ENCODE data around the gene ZNF576.
"Not testable (repeated sequence)": the region's sequence is repeated elsewhere in the genome, so short reads cannot be mapped to it uniquely, and the experiment has no call there.

Gene ZNF576

DNA sequence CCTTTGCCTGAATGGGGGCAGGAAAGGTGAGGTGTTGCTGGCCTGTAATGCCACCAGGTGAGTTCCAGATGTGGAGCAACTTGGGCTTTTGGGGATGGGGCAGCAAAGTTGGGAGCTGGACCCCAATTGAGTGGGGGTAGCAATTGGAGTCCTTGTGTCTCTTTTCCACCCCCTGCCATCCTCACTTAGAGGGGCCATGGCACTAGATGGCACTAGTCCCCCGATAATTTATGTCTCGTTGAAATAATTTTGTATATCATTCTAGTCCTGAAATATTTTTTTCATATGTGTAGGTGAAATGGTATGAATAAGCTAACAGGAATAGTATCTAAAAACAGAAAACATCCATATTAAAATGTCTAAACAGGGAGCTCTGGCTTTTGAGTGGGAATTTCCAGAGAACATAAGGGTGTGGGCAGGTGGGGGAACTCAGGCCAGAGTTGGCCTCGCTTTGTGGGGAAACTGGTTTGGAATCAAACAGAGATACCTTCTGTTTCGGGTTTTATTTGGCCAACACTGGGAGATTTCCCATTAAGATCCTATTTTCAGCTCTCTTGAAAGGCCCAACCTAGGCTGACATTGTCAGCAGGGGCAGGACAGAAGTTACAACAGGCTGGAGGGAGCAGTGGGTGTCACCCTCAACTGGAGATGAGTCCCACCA is 3.4 kb downstream of the ZNF576 start:
- DNase-seq (ENCODE audit: low read depth) = no peak

DNA sequence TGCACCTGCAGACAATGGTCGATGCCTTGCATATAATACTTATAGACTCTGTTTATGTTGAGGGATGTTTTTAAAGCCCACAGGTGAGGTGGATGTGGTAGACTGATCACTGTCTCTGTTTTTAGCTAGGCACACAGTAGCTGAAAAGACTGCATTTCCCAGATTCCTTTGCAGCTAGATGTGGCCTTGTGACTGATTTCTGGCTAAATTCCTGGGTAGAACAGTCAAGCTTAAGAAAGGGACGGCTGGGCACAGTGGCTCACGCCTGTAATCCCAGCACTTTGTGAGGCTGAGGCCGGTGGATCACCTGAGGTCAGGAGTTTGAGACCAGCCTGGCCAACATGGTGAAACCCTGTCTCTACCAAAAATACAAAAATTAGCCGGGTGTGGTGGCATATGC is 3.9 kb downstream of the ZNF576 start:
- DNase-seq (ENCODE audit: low read depth) = not testable (repeated sequence)

DNA sequence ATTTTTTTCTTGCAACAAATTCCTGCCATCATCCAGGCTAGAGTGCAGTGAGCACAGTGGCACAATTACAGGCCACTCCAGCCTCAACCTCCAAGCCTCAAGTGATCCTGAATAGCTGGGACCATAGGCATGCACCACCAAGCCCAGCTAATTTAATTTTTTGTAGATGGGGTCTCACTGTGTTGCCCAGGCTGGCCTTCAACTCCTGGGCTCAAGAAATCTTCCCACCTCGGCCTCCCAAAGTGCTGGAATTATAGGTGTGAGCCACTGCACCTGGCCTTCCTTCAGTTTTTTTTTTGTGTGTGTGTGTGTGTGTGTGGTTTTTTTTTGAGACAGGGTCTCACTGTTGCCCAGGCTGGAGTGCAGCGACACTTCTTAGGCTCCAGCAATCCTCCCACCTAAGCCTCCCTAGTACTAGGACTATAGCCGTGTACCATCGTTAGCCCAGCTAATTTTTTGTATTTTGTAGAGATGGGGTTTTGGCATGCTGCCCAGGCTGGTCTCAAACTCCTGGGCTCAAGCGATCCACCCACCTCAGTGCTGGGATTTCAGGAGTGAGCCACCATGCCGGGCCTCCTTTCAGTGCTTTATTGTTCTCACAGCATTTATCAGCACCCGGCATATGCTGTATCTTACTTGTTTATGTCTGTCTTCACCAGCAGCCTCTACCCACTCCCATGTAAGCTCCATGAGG is 9.6 kb downstream of the ZNF576 start:
- no peak for DNase-seq (ENCODE audit: low read depth)

DNA sequence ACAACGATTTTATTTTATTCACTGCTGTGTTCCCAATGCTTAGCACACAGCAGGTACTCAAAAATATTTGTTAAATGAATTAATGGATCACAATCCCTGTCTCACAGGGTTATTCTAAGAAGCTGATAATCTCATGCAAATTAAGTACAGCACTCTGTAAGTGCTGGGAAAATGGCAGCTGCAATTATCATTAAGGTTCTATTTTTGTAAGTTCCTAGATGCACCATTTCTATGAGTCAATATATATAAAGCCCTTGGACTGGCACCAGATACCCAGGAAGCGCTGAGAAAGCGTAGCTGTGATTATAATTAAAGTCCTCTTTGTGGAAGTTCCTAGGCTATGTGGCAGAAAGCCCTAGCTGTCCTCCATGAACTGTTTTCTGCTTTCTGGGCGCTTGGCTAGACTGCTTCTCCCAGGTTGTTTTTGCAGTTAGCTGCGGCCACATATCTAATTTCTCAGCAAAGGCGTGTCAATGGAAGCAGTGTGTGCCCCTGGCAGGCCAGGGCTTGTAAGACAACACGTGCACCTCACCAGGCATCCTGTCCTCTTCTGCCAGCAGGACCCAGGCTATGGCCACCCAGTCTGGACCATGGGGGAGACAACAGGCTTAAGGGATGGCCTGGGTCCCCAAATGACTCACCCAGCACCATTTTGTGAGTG is 10.3 kb downstream of the ZNF576 start:
- no peak for DNase-seq (ENCODE audit: low read depth)

DNA sequence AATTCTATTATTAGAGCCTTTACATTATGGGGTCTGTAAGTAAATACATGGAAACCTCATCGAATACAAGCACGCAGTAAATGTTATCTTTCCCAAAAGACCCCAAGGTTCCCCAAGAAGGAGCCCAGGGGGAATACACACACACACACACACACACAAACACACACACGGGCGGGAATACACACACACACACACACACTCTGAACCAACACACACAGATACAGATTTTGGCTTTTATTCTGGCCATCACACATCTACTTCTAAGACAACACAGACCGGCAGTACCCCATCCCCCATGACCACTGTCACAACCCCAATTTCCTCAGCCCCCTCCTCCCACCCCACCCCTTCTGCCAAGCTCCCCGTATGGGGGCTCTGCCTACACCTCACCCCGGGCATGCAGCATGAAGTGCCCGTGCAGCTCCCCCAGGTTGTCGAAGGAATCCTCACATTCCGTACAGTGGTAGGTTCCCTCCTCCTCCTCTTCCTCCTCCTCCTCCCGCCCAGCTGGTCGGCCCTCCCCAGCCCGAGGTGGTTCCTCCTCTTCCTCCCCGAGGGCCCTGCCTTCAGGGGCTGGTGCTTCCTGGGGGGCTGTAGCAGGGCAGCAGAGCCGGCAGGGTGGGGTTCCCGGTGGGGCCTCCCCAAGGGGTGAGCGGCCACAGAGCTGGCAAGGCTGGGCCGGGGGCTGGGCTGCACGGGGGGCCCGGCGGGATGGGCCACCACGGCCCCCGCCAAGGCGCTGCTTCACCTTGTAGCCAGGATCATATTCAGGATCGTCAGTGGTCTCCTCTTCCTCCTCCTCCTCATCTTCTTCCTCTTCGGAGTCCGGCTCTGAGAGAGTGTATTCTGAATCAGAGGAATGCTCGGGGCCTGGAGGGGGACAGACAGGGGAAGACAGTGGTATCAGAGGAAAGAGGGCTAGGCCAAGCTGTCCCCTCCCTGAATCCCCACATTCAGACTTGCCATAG is 11.1 kb downstream of the ZNF576 start:
- no peak for DNase-seq (ENCODE audit: low read depth)

DNA sequence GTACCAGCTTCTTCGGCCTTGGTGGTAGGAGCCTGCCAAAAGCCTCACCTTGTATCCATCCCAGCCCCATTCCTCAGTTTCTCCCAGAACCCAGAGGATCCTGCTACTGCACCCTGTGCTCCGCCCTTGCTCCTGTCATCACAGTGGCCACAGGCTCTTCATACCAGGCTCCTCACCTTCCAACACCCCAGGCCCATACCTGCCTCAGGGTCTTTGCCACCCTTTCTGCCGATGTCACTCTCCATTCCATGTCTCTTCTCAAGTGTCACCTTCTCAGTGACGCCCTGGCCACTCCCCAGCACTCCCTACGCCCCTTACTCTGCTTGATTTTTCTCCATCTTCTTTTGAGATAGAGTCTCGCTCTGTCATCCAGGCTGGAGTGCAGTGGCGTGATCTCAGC is 13.5 kb downstream of the ZNF576 start:
- no peak for DNase-seq (ENCODE audit: low read depth)

DNA sequence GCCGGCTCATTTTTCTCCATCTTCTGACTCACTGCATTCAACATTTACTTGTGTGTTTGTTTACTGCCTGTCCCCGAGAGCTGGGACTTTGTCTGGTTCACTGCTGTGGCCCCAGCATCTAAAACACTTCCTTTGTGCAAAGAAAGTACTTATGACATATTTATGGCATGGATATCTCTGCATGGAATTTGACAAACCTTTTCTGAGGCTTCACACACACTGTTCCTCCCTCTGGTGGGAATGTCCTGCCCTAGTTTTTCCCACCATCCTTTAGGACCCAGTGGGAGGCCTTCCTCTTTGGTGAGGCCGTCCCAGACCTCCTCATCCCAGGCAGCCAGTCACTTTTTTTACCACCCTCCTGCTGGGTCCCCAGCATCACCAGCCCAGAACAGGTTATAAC is 14.1 kb downstream of the ZNF576 start:
- peak; percentile 31 for DNase-seq (ENCODE audit: low read depth)

DNA sequence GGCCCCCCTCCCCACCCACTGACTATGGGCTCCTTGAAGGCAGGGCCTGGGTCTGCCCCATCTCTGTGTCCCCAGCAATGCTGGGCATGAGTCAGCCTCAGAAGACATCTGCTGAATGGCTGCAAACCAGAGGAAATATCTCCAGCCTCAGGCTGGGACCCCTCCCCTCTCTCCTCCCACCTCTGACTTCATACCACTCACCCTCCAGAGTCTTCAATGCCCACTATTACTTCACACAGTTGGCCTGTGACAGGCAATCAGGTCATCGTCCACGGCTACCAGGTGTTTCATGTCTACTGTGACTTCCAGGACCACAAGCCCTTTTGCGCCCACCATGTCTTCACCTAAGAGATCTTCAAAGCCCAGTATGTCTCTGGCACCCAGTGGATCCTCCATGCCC is 15.4 kb downstream of the ZNF576 start, which contains the start of gene SRRM5:
TSS of gene SRRM5 (plus strand) at position 301 of the 400 bp plus-strand sequence. CDS start at position 335, 34 bp downstream.
- DNase-seq (ENCODE audit: low read depth) = no peak

DNA sequence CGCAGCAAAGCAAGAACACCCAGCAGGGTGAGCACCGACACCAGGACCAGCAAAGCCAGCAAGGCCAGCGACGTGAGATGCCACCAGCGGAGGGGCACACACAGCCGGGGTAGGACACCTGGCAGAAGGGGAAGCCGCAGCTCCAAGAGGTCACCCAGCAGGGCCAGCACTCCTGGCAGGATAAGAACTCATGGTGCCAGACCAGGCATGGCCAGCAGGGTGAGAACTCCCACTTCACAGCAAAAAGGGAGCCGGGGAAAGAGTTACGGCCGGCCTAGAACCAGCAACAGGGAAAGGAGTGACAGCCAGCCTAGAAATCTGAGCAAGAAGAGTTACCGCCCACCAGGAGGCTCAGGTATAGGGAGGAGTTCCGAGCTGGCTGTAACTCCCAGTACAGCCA is 16.0 kb downstream of the ZNF576 start:
- no peak for DNase-seq (ENCODE audit: low read depth)

DNA sequence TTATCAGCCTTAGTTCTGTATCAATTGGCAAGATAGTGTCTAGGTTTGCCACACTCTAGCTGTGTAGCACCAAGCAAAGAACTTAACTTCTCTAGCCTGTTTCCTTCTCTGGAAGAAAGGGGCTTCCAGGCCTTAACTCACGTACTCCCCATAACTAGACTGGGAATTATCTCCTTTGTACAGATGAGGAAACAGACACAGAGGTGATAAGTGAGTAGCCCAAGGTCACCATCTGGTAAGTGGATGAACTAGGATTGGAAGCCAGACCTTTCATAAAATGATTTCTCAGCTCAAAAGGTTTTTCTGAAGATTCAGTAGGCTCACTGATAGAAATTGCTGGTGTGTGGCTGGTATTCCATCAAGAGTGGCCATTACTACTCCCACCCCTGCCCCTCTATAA is 19.9 kb downstream of the ZNF576 start:
- DNase-seq (ENCODE audit: low read depth) = no peak

DNA sequence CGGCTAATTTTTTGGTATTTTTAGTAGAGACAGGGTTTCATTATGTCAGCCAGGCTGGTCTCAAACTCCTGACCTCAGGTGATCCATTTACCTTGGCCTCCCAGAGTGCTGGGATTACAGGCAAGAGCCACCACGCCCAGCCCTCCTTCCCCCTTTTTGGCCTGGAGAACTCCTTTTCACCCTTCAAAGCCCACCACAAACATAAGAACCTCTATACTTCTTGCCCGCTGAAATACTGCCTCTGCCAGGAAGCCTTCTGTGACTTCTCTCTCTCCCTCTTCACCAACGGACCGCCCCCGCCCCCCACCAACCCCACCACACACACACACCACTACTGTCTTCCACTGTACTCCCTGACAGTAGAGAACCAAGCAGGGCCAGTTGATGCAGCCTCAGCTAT is 20.6 kb downstream of the ZNF576 start:
- DNase-seq (ENCODE audit: low read depth) = no peak

DNA sequence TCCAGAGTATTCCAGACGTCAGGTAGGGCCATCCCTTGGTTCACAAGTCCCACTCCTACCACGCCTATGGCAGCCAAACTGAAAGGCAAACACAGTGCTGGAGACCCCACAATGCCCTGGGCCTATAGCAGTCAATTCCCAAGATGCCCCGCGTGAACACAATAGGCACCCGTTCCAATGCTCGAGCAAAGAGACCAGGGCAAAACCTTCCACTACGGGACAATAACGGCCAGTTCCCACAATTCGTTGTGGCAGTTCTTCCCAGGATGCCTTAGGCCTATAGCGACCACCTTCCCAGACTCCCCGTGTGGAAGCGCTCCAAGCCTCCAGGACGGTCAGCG is 22.5 kb downstream of the ZNF576 start:
- DNase-seq (ENCODE audit: low read depth) = no peak

DNA sequence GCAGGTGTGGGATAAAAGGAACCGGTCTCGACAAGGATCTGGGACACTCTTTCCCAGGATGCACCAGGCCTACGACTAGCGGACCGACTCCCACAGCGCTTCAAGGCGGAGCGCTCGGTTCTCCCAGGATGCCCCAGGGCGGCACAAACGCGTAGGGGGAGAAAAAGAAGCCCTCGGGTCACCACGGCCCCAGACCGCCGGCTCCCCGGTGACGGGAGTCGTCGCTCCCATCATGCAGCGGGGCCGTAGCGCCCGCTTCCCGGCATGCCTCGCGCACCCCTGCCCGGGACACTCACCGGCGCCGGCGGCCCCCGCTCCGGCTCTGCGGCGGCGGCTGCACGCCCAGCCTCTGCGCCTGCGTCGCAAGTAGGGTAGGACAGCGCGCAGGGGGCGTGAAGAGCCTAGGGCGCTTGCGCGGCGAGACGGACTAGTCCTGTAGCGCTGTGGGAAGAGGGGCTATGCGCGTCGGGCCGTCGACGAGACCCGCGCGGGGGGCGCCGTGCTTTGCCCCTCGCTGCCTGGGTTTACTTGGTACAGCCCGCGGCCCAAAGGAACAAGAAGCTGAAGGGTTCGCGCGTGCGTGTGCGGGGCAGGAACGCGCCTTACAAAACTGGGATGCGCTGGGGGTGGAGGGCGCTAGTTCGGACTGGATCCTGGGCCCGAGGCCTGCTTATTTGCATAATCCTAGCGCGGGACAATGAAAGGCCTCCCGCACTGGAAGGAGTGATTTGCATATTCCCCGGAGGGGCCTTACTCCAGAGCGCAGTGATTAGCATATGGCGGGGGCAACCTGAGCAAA is 23.1 kb downstream of the ZNF576 start, which contains the start of gene ZNF428:
TSS of gene ZNF428 (minus strand) at position 368 of the 799 bp plus-strand sequence. CDS start 5,325 bp downstream, outside the sequence.
- DNase-seq (ENCODE audit: low read depth) = peak; percentile 91

DNA sequence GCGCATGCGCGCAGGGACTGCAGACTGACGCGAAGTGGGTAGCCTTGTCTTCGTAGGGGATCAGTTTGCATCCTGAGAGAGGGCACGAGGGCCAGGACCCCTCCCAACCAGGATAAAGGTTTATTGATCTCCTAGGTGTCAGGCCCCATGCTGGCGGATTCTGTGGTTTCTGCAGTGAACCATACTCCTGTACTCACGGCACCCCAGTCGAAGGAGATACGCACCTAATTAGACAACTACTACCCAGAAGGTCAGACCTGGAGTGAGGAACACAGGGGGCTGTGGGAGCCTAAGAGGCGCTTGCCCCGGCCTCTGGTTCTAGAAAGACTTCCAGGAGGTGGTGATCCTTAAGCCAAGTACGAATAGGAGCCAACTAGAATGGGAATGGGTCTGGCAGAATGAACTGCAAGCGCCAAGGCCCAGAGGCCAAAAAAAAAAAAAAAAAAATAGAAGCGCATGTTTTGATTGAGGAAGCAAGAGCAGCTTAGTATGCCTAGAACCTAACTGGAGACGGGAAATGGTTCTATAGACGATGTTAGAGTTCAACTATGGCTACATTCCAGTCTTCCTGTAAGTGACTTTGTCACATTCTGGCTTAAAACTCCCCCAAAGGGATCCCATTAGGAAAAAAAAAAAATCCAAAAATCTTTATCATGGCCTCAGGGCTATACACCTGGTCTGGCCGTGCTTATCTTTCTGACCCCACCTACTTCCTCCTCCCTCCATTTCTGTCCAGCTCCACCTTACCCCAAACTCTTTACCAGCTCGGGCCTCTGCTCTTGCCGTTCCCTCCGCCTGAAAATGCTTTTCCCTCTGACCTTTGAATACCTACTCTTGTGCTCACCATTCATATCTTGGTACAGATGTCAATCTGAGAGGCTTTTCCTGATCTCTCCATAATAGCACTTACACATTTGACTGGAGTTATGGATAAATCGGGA is 23.9 kb downstream of the ZNF576 start:
- no peak for DNase-seq (ENCODE audit: low read depth)

DNA sequence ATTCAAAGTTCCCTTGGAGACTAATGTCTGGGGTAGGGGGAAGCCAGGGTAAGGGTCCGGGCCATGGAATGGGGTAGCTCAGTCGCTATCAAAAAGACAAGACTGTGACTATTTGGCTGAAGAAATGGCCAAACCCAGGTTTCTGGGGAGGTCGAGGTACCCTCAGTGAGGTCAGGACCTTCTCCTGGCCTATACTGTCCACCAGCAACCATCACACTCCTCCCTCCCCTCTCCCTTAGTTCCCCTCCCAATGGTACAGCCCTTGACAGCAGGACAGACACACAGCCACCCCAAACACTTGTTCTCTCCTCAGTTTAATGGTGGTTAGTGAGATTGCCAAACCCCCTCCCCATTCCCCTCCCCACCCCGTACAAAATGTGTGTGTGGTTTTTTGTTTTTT is 25.7 kb downstream of the ZNF576 start:
- DNase-seq (ENCODE audit: low read depth) = no peak

DNA sequence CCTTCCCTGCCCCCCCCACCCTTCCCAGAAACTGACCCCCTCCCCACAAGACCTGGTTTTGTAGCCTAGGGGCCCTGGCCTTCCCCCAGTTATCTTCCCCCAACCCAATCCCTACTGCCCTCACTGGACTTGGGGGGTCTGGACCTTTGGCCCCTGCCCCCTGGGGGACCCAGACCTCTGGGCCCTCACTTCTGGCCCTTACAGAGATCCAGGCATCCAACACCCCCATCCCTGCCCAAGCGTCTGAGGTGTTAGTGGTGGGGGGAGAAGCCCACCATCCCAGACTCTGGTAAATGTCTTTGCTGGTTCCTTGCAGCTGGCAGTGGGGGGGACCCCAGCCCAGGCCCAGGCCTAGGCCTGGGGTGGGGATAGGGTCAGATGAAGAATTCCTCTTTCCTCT is 26.6 kb downstream of the ZNF576 start:
- no peak for DNase-seq (ENCODE audit: low read depth)

DNA sequence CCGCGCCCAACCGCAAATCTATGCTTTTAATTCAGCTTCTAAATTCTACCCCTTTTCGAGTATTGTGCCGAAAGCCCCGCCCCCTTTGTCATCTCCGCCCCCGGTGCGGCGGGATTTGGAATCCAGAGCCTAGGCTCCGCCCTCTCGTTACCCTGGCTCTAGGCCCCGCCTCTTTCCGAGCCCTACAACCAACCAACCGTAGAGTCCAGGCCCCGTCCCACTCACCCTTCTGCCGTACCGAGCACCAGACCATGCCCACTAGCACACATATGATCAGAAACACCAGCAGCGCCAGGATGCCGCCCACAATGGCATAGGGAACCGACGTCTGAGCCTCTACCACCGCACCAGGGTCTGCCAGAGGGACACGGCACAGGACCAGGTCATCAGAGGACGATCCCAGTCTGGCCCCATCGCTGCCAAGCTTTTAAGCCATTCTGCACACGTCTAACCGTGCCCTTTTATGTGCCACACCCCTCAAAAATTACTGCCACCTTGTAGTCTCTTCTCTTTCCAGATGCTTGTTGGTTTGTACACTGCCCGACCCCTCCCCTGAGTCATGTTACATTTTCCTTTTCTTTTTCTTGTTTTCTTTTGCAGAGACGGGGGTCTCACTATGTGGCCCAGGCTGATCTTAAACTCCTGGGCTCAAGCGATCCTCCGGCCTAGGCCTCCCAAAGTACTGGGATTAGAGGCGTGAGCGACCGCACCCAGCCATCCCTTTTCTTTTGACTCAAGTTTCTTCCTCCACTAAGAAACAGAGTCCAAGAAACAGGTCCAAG is 27.7 kb downstream of the ZNF576 start:
- no peak for DNase-seq (ENCODE audit: low read depth)

DNA sequence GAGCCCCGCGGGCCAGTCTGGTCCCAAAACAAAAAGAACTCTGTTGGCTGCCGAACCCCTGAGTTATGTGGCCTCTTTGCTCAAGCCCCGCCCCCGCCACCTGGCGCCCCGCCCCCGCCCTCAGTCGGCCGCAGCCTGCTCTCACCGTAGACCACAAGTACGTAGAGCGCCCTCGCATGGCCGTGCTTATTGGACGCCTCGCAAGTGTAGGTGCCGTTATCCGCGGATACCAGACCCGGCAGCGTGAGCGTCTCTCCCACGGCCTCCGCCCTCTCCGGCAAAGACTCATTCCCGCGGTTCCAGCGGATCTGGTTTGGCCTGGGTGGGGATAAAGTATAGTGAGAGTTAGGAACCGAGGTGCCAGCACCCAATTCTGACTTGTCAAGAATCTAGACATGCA is 28.5 kb downstream of the ZNF576 start:
- no peak for DNase-seq (ENCODE audit: low read depth)

DNA sequence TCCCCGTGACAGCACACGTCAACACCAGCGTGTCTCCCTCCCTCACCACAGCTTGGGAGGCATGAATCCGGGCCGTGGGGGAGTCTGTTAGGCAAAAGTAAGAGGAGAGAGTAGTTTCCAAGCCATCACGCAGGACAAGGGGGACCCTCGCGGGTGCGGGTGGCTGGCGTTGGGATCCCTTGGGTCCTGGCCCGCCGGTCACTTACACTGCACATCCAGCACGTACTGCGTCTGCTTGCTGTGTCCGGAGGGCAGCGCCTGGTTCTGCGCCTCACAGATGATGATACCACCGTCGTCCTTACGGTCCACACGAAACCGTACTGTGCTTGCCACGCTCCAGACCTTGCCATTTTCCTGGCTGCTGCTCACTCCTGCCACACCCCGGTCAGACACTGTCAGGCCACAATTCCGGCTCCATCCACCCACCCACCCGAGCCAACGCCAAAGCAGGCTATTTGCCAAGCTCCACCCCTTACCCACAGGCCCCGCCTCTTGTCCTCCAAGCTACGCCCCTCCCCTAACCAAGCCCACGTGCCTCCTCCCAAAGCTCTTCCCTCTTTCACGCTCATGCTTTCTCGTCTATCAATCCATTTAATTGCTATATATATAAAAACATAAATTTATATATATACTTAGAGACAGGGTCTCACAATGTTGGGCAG is 29.7 kb downstream of the ZNF576 start:
- no peak for DNase-seq (ENCODE audit: low read depth)

All from iris pigment epithelial cell (primary cell).